H1 (cell line): ENCODE measurements around the gene FGD5. TPM values are rescaled to one million over a fixed set of nuclear protein-coding genes. Genes with fewer than 3 reads are reported as not detected.

Experiments used
- CTCF ChIA-PET: fragments of 300-600 bp; sonication (Branson Sonifier 250); formaldehyde crosslinking; loops from one replicate; lab custom pipeline; 2021; ENCODE audit not compliant: partially characterized antibody; lab: Charles Lee
- POLR2A ChIA-PET: fragments of 300-600 bp; sonication (Branson Sonifier 250); formaldehyde crosslinking; loops from one replicate; lab custom pipeline; 2021; ENCODE audit warnings: inconsistent platforms; ENCODE audit not compliant: partially characterized antibody; lab: Charles Lee
- DNase-seq, 2 experiments: peaks; one replicate each; pipeline versions ENCODE4 v3.0.0 to v3.0.0-alpha.2; 2010 to 2022; ENCODE audit warnings: low spot score in 2 of 2, low read depth in 1 of 2, mixed read lengths in 1 of 2
- FAIRE-seq: peaks from 2 replicates; lab custom pipeline; 2011; peaks lifted over from hg19 to GRCh38; lab: Jason Lieb, UNC
- H2AFZ ChIP-seq: 2 replicates; pipeline ENCODE4 v1.8.1; 2012; ENCODE audit warnings: low read length, inconsistent platforms
- H2AK5ac ChIP-seq: 2 replicates; pipeline ENCODE4 v1.6.1; 2013; ENCODE audit warnings: low read depth, low read length
- H2BK120ac ChIP-seq: replicated peaks from 2 replicates; pipeline ENCODE3; 2013; ENCODE audit warnings: low read depth, low read length, inconsistent platforms
- H2BK12ac ChIP-seq: 2 replicates; pipeline ENCODE4 v1.6.1; 2013; ENCODE audit warnings: low read depth, low read length
- H2BK15ac ChIP-seq: 2 replicates; pipeline ENCODE4 v1.6.1; 2013; ENCODE audit warnings: low read length
- H2BK20ac ChIP-seq: 2 replicates; pipeline ENCODE4 v1.6.1; 2013; ENCODE audit warnings: low read length
- H2BK5ac ChIP-seq: 2 replicates; pipeline ENCODE4 v1.6.1; 2013; ENCODE audit warnings: low read depth, low read length
- H3K14ac ChIP-seq: 2 replicates; pipeline ENCODE4 v1.6.1; 2013; ENCODE audit warnings: inconsistent platforms; ENCODE audit not compliant: insufficient read length
- H3K18ac ChIP-seq: 2 replicates; pipeline ENCODE4 v1.6.1; 2013; ENCODE audit warnings: low read length; ENCODE audit errors: extremely low read depth
- H3K23ac ChIP-seq: 2 replicates; pipeline ENCODE4 v1.6.1; 2013; ENCODE audit warnings: inconsistent platforms; ENCODE audit not compliant: insufficient read length
- H3K23me2 ChIP-seq: 2 replicates; pipeline ENCODE4 v1.6.1; 2013; ENCODE audit warnings: low read depth, low read length
- H3K27ac ChIP-seq: 2 replicates; pipeline ENCODE4 v1.6.1; 2011; ENCODE audit warnings: low read depth, low read length, inconsistent platforms
- H3K27me3 ChIP-seq, 4 experiments: replicated peaks in 1 of 4; 1 replicate in 1 of 4; 2 replicates in 3 of 4; pipeline versions ENCODE4 v1.6.1 to v1.8.1; 2011 to 2013; ENCODE audit warnings: low read length in 3 of 4, mild to moderate bottlenecking in 3 of 4, inconsistent platforms in 2 of 4, mixed read lengths in 2 of 4, moderate library complexity in 1 of 4; ENCODE audit not compliant: control insufficient read depth in 3 of 4, insufficient read depth in 3 of 4; ENCODE audit errors: extremely low read depth in 1 of 4
- H3K36me3 ChIP-seq, 4 experiments: 2 replicates each; pipeline versions ENCODE4 v1.6.1 to v1.8.1; 2011 to 2013; ENCODE audit warnings: mild to moderate bottlenecking in 4 of 4, low read length in 3 of 4, moderate library complexity in 2 of 4, control low read depth in 1 of 4, inconsistent platforms in 1 of 4; ENCODE audit not compliant: insufficient read depth in 4 of 4, control insufficient read depth in 2 of 4
- H3K4ac ChIP-seq: replicated peaks from 2 replicates; pipeline ENCODE3; 2013; ENCODE audit warnings: low read length, low read depth, mixed read lengths, inconsistent platforms; ENCODE audit not compliant: insufficient read length
- H3K4me1 ChIP-seq, 4 experiments: replicated peaks in 1 of 4; 1 replicate in 1 of 4; 2 replicates in 3 of 4; pipeline versions ENCODE4 v1.6.1 to v1.8.1; 2011 to 2013; ENCODE audit warnings: low read length in 3 of 4, inconsistent platforms in 2 of 4, mixed read lengths in 1 of 4; ENCODE audit not compliant: insufficient read depth in 4 of 4, control insufficient read depth in 3 of 4
- H3K4me2 ChIP-seq, 2 experiments: 2 replicates each; pipeline versions ENCODE4 v1.6.1 to v1.8.1; 2011 to 2013; ENCODE audit warnings: low read depth in 2 of 2, low read length in 2 of 2, control low read depth in 1 of 2, inconsistent platforms in 1 of 2, mild to moderate bottlenecking in 1 of 2; ENCODE audit not compliant: insufficient read depth in 1 of 2
- H3K4me3 ChIP-seq, 4 experiments: fragments of 200-600, 300-600 bp in 1 of 4; sonication (generic), shearing (Covaris generic), sonication (Bioruptor Twin) in 1 of 4; 2 replicates each; pipeline versions ENCODE4 v1.5.1 to v1.8.1; 2011 to 2016; ENCODE audit warnings: low read length in 4 of 4, low read depth in 3 of 4, control low read depth in 2 of 4, inconsistent platforms in 2 of 4, mild to moderate bottlenecking in 2 of 4, mixed read lengths in 1 of 4, moderate library complexity in 1 of 4; ENCODE audit not compliant: insufficient read depth in 2 of 4; ENCODE audit errors: extremely low read depth in 1 of 4
- H3K56ac ChIP-seq: replicated peaks from 2 replicates; pipeline ENCODE3; 2013; ENCODE audit warnings: low read depth, mild to moderate bottlenecking, mixed read lengths, low read length, inconsistent platforms; ENCODE audit not compliant: insufficient read length
- H3K79me1 ChIP-seq: 2 replicates; pipeline ENCODE4 v1.6.1; 2013; ENCODE audit warnings: low read depth, low read length, control low read depth
- H3K79me2 ChIP-seq, 2 experiments: 2 replicates each; pipeline versions ENCODE4 v1.6.1 to v1.8.1; 2012 to 2013; ENCODE audit warnings: low read length in 2 of 2, mild to moderate bottlenecking in 2 of 2, inconsistent platforms in 1 of 2; ENCODE audit not compliant: insufficient read depth in 2 of 2, control insufficient read depth in 1 of 2
- H3K9ac ChIP-seq, 4 experiments: replicated peaks in 1 of 4; 1 replicate in 1 of 4; 2 replicates in 3 of 4; pipeline versions ENCODE4 v1.6.1 to v1.8.1; 2011 to 2013; ENCODE audit warnings: low read depth in 3 of 4, low read length in 3 of 4, control low read depth in 2 of 4, mild to moderate bottlenecking in 2 of 4, moderate library complexity in 2 of 4, inconsistent platforms in 1 of 4; ENCODE audit errors: extremely low read depth in 1 of 4
- H3K9me3 ChIP-seq, 2 experiments: 2 replicates each; pipeline versions ENCODE4 v1.6.1 to v1.8.1; 2012 to 2013; ENCODE audit warnings: mild to moderate bottlenecking in 2 of 2, moderate library complexity in 2 of 2, control low read depth in 1 of 2, inconsistent platforms in 1 of 2, low read depth in 1 of 2, low read length in 1 of 2, mixed read lengths in 1 of 2; ENCODE audit not compliant: insufficient read depth in 2 of 2
- H4K20me1 ChIP-seq, 2 experiments: replicated peaks in 1 of 2; 2 replicates each; pipeline versions ENCODE3 to v1.8.1; 2011 to 2013; ENCODE audit warnings: inconsistent platforms in 2 of 2, low read length in 2 of 2, mild to moderate bottlenecking in 1 of 2; ENCODE audit not compliant: insufficient read depth in 2 of 2, control insufficient read depth in 1 of 2
- H4K5ac ChIP-seq: 2 replicates; pipeline ENCODE4 v1.6.1; 2013; ENCODE audit warnings: low read length, low read depth, mixed read lengths, inconsistent platforms; ENCODE audit not compliant: insufficient read length
- H4K8ac ChIP-seq: 2 replicates; pipeline ENCODE4 v1.8.0; 2013; ENCODE audit warnings: mild to moderate bottlenecking, moderate library complexity, low read length, inconsistent platforms; ENCODE audit not compliant: insufficient read depth; ENCODE audit errors: extremely low read depth
- H4K91ac ChIP-seq: replicated peaks from 2 replicates; pipeline ENCODE3; 2013; ENCODE audit warnings: low read length, mixed read lengths, inconsistent platforms; ENCODE audit not compliant: insufficient read length
- BACH1 ChIP-seq: IDR thresholded peaks from 2 replicates; pipeline ENCODE4 v1.6.1; 2012; ENCODE audit warnings: low read length, improper control_type of control experiment
- EGR1 ChIP-seq: IDR thresholded peaks from 2 replicates; pipeline ENCODE4 v1.6.1; 2011; ENCODE audit warnings: low read depth, low read length, borderline replicate concordance
- NANOG ChIP-seq: IDR thresholded peaks from 2 replicates; pipeline ENCODE4 v1.6.1; 2011; ENCODE audit warnings: low read length, low read depth, mild to moderate bottlenecking, inconsistent platforms; ENCODE audit not compliant: insufficient read depth, poor library complexity, severe bottlenecking
- PHF8 ChIP-seq: fragments of 200-600 bp; sonication (generic); conservative IDR thresholded peaks from 2 replicates; pipeline ENCODE4 v1.7.1; 2012; ENCODE audit warnings: low read depth, mild to moderate bottlenecking, inconsistent platforms, low read length, moderate library complexity
- SIN3A ChIP-seq, 2 experiments: IDR thresholded peaks in 1 of 2; conservative IDR thresholded peaks in 1 of 2; 2 replicates each; pipeline ENCODE4 v1.6.1; 2011 to 2012; ENCODE audit warnings: low read length in 2 of 2, improper control_type of control experiment in 1 of 2, low read depth in 1 of 2, mild to moderate bottlenecking in 1 of 2
- SIX5 ChIP-seq: IDR thresholded peaks from 2 replicates; pipeline ENCODE4 v1.6.1; 2011; ENCODE audit warnings: mild to moderate bottlenecking, low read depth, low read length
- SP2 ChIP-seq: IDR thresholded peaks from 2 replicates; pipeline ENCODE4 v1.6.1; 2012; ENCODE audit warnings: mild to moderate bottlenecking, low read length, inconsistent platforms
- ZNF274 ChIP-seq: IDR thresholded peaks from 2 replicates; pipeline ENCODE4 v1.7.0; 2012; ENCODE audit warnings: low read length, borderline replicate concordance; ENCODE audit errors: extremely low read depth
- WGBS, 2 experiments: shearing (Covaris generic) in 1 of 2; methylation state at CpG; one replicate each; pipeline versions ENCODE4 v1.1.6 to v1.1.7; 2013 to 2015; ENCODE audit warnings: low lambda C conversion rate in 2 of 2, mixed read lengths in 2 of 2, inconsistent platforms in 1 of 2, low coverage in 1 of 2, missing lambda C conversion rate in 1 of 2; ENCODE audit not compliant: insufficient replicate concordance in 2 of 2, insufficient coverage in 1 of 2, insufficient read length in 1 of 2; ENCODE audit errors: extremely low coverage in 1 of 2, missing lambda C conversion rate in 1 of 2; 5-methylcytosine and 5-hydroxymethylcytosine counted together
- polyA plus RNA-seq, 7 experiments: library from polyadenylated mRNA; depleted of rRNA in 3 of 7; stranded (reverse) in 5 of 7; unstranded in 2 of 7; fragments of >200 nt in 5 of 7; fragments of 200-250 nt in 2 of 7; gene quantifications; 1 replicate in 5 of 7; 2 replicates in 1 of 7; 4 replicates in 1 of 7; pipeline versions ENCODE4 v1.2.1 to v1.2.3, GENCODE V29; 2011 to 2013; ENCODE audit warnings: missing spikeins in 2 of 7, mixed read lengths in 2 of 7
- total RNA-seq: library from RNA; stranded (reverse); fragmentation: NEBNext Ultra II Directional; extraction: Animal tissue kit (Norgen Biotek cat#: 25700); gene quantifications from 2 replicates; pipeline ENCODE4 v1.2.1, GENCODE V29; 2021

The FGD5 gene
- total and polyA plus RNA-seq, 2 of the 8 experiments (the other 6 are each of a cell fraction or from before 2014, with no cell fraction given): 4.7 to 14.3 TPM

DNA sequence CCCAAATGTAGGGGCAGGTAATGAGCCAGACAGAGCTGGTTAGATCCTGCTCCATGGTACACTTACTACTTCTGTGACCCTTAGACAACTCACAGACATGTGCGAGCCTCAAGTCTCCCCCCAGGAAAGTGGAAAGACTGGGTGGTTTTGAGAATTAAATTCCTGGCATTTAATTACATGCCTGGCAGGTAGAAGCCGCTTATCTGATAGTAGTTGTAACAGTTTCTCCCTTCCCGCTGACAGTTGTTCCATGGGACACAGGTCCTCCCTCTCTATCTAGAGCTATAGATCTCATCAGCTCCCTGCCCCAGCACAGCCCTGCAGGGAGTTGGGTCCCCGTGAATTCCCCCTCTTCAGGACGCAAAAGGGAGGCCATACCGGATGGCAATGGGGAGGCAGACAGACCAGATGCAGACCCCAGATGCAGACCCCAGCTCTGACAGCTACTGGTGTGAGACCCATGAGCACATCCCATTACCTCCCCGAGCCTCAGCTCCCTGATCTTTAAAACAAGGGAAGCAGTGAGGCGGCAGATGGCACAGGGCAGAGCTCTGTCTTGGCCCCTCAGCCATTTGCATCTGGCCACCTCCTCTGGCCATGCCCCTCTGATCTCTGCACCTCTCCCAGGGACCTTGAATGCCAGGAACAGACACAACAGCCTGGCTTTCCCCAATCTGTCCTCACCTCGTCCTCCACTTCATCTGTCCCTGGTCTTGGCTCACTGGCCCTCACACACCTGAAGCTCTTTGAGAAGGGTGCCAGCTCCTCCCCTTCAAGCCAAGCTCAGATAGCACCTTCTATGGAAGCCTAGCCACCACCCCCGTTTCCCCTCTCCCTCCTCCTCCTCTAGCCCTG, 94.5 kb downstream of the FGD5 start:
- no peaks in the 10 kb centered on the region for H3K79me2 ChIP-seq
- H3K18ac ChIP-seq: no peak overlapping the region; the same call in 1 of the 2 replicates
- H3K23ac ChIP-seq: no peak overlapping the region
- no peaks in the 10 kb centered on the region; a peak in 2 of 7 replicates for H3K4me1 ChIP-seq
- H3K9ac ChIP-seq: no peak overlapping the region
- no peak overlapping the region for H4K5ac ChIP-seq
- FAIRE-seq (no peak), DNase-seq (no peak)
- H3K4me3 ChIP-seq: no peak overlapping the region
- CTCF ChIA-PET: interaction anchor here (0.6 to 21.0 kb wide), 31 partner anchors 9 to 244 kb away, joined by 3 to 337 read pairs (median 5); partner anchors contain the start of genes C3orf20 and FGD5
- no peaks in the 10 kb centered on the region for H3K79me1 ChIP-seq
- no peak overlapping the region for H2BK120ac ChIP-seq
- H3K27ac ChIP-seq: no peak overlapping the region
- no peak overlapping the region for H2BK5ac ChIP-seq
- no peak overlapping the region for H2AFZ ChIP-seq
- H2BK20ac ChIP-seq: no peak overlapping the region
- no peaks in the 10 kb centered on the region for H3K36me3 ChIP-seq
- no peak overlapping the region for H2BK15ac ChIP-seq
- H3K9me3 ChIP-seq: no peaks in the 10 kb centered on the region
- H2BK12ac ChIP-seq: no peak overlapping the region
- no peak overlapping the region for H2AK5ac ChIP-seq
- POLR2A ChIA-PET: interaction anchor here (0.8 to 1.5 kb wide), 5 partner anchors 31 to 120 kb away, joined by 3 read pairs; no protein-coding TSS in a partner anchor
- no peak overlapping the region for H3K56ac ChIP-seq
- no peak overlapping the region for H3K4ac ChIP-seq
- TF ChIP-seq SIX5: no peak
- TF ChIP-seq EGR1: 0 out of 2 replicates have a peak, but pooled peaks have one; percentile 7
- no peak for TF ChIP-seq SIN3A (conservative IDR thresholded peaks at IDR 0.05 in 1 of 2, IDR thresholded peaks at IDR 0.05 in 1 of 2; ENCODE audit: low read depth in 1 of 2, low read length in 2 of 2)
- TF ChIP-seq NANOG: no peak
- TF ChIP-seq PHF8: no peak
- no peak for TF ChIP-seq ZNF274
- no peak for TF ChIP-seq SP2
- no peak for TF ChIP-seq BACH1
- no peak overlapping the region for H3K4me2 ChIP-seq
- H3K23me2 ChIP-seq: no peaks in the 10 kb centered on the region
- 83% methylated on average over 10 of the region's 10 CpGs; no CpG with 5 or more reads in 1 of the 2 experiments for WGBS, 2 experiments
- no peak overlapping the region; the same call in 1 of the 2 replicates for H4K8ac ChIP-seq
- no peak overlapping the region for H4K91ac ChIP-seq
- no peak overlapping the region for H3K14ac ChIP-seq
- H4K20me1 ChIP-seq: no peaks in the 10 kb centered on the region
- H3K27me3 ChIP-seq: no peaks in the 10 kb centered on the region
